GM21576 (cell line): ENCODE measurements around the gene C1orf210.

Experiments
- ATAC-seq: cut with Tn5 transposase; IDR thresholded peaks from one replicate; pipeline ENCODE4 v1.9.1; 2021; ENCODE audit warnings: mild to moderate bottlenecking, moderate library complexity; ENCODE audit not compliant: unreplicated experiment

The C1orf210 gene

DNA sequence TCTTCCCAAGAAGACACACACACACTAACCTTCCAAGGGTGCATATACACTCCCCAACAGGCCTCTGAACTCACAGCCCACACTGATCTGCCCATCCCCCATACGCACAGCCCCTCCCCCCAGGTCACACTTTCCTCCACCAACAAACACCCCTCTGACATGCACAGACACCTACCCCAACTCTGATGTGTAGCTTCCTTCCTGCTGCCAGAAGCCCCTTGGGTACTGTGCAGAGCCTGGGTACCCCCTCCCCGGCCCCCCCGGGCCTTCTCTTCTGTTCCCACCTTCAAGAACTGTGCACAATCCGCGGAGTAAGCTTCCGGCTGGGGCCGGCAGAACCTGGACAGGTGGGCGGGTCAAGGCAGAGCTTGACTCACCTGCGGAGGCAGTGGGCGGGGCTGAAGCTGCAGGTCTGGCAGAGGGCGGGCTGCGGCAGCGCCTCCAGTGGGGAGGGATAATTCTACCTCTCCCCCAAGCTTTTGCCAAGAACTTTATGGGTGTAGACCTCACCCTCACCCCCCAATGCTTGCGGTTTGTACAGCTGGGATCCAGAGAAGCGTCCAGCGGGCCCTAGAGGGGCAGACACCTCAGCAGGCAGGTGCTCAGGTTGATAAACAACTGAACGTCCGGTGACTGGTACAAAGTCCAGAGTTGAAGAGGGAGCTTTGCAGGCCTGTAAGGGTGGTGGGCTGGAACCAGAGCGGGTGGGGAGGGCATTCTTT, at the start of gene C1orf210:
Gene C1orf210, minus strand, starts transcription at position 313 of the 722 bp plus-strand sequence. CDS start 2,311 bp downstream, outside the sequence.
- no peak for ATAC-seq

DNA sequence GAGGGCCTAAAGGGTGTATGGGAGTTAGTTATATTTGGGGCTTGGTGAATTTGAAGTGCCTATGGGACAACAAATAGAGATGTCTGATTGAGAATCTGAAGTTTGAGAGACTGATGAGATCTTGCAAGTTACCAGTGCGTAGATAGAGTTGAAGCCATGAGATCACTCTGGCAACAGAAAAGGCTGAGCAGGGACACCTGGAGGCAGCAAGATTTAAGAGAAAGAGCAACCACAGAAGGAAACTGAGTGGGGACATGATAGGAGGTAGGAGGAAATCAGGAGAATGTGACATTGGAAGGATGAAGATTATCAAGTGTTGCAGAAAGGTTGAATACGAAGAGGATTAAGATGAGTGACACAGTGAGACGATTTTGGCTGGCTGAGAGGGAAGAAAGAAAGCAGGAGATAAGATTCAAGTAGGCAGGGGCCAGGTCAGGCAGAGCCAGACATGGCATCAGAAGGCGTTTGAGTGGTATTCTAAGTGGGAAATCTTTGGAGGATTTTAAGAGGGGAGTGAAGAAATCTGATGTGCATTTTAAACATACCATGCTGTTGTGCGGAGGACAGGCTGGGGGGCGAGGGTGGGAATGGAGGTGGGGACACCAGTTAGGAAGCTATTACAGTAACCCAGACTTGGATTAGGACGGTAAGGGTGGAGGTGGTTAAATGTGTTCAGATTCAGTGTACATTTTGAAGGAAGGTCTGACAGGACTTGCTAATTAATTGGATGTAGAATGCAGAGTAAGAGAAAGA, 49.2 kb upstream of the C1orf210 start:
- ATAC-seq, result no peak

DNA sequence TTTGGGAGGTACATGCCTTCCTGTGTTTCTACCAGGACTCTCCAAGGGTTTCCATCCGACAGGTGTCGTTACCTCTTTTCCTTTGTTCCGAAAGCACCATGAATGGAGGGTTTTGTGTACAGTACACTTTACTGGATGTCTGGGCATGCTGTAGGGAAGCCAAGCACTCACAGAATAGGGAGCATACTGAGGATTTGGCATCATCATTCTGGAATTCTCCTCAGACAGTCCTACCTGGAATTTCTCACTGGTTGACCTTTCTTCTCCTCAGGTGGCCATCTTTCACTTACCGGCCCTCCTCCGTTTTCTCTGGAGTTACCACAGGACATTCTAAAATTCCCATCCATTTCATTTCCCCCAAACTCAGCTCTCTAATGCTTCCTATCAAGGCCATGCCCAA, 46.3 kb upstream of the C1orf210 start:
- no peak for ATAC-seq

DNA sequence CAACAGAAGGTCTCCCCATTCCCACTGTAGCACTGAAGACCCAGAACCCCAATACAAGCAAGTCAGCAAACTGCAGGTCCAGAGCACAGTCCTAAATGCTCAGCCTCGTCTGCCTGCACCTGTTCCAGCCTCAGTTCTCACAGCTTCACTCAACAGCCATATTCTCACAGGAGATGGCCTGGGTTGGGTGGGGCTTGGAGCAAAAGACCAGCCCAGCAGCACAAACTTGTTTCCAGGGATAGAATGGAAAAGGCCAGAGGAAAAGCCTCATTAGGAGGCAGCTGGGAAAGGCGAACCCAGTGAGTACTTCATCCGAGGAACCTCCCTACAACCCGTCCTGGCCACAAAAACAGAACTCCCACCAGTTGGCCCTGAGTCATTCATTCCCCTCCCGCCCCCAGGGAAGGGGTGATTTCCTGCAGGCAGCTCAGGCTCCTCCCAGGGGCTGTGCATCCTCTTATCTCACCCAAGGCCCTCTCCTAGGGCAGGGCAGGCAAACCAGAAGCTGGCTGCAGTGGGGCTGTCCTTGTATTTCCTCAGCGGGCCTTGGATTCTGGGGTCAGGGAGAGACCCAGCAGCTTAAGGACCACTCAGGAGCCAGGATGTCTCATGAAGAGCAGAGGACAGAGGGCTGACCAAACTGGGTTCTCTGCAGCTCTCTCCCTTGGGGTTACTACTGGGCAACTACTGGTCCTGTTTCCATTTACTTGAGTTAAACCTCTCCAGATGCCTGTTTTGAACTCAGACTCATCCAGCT, 44.8 kb upstream of the C1orf210 start:
- ATAC-seq, result no peak

DNA sequence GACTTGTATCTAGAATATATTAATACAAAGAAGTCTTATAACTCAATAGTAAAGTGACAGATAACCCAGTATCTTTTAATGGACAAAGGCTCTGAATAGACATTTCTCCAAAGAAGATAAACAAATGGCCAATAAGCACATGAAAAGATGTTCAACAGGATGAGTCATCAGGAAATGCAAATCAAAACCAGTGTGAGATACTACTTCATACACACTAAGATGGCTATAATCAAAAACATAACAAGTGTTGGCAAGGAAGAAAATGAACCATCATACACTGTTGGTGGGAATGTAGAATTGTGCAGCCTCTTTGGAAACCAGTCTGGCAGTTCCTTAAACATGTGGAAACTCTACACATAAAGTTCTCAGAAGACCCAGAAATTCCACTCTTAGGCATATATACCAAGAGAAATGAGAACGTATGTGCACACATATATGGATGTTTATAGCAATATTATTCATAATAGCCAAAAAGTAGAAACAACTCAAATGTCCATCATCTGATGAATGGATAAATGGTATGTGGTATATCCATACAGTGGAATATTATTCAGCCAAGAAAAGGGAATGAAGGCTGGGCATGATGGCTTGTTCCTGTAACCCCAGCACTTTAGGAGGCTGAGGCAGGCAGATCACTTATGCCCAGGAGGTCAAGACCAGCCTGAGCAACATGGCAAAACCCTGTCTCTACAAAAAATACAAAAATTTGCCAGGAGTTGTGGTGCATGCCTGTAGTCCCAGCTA, 42.3 kb upstream of the C1orf210 start:
- ATAC-seq, result no peak

DNA sequence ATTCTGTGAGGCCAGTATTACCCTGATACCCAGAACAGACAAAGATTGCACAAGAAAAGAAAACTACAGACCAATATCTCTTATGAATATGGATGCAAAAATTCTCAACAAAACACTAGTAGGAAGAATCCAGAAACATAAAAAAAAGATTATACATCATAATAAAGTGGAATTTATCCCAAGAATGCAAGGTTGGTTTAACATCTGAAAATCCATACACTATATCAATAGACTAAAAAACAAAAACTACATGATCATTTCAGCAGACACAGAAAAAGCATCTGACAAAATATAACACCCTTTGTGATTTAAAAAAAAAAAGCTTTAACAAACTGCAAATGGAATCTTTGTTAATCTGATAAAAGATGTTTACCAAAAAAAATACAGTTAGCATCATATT, 40.0 kb upstream of the C1orf210 start:
- no peak for ATAC-seq

DNA sequence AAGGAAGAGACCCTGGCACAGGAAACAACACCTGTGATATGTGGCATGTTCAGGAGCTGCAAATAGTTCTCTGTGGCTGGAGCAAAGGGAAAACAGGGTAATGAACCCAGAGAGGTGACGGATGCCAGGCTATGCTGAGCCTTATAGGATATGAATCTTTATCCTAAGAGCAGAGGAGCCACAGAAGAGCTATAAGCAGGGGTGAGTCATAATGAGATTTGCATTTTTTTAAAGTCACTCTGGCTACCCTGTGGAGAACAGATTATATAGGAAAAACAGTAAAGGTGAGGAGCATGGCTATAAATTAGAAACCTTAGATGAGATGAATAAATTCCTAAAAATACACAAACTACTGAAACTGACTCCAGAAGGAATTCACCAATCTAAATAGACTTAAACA, 39.4 kb upstream of the C1orf210 start:
- no peak for ATAC-seq

DNA sequence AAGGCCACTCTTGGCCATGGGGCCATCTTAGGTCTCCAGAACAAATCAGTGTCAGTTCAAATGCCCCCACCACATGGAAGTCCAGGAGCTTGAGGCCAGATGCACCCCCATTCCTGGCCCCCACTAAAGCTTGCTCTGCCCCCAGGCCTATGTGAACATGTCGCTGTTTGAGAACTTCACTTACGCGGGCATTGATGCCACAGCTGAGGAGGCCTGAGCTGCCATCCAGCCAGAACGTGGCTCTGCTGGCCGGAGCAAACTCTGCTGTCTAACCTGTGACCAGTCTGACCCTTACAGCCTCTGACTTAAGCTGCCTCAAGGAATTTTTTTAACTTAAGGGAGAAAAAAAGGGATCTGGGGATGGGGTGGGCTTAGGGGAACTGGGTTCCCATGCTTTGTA, 37.1 kb upstream of the C1orf210 start:
- no peak for ATAC-seq

DNA sequence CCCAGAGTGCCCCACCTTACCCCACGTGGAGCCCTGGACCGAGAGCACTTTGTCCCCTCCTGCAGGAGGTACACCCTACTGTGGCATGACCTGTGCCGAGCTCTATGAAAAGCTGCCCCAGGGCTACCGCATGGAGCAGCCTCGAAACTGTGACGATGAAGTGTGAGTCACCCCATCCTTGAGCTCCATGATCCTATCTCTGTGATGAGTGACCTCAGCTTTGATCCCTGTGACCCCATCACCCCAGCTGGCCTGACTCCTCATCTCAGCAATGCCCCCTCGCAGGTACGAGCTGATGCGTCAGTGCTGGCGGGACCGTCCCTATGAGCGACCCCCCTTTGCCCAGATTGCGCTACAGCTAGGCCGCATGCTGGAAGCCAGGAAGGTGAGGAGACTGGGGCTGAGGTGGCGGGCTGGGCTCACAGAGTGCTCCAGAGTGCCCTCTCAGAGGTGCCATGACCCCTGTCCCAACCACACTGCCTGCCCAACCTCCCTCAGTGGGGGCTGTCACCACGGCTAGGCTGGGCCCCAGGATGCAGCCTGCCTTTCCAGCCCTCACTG, 36.0 kb upstream of the C1orf210 start:
- ATAC-seq, result no peak

DNA sequence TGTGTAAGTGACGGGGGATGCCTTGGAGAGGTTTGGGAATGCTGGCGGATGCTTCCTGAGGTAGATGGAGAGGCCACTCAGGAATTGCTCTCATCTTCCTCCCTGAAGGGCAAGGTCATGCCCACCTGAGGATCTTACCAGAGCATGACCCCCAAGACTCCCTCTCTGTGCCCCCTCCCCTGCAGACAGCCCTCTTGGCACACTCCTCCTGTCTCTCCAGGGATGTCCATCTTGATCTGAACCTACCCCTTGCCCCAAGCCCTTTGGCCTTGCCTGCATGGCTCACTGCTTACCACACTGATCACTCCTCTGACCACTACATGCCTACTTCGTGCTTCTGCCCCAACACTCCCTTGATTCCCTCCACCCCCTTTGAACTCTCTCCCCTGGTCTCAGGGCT, 34.4 kb upstream of the C1orf210 start:
- no peak for ATAC-seq

DNA sequence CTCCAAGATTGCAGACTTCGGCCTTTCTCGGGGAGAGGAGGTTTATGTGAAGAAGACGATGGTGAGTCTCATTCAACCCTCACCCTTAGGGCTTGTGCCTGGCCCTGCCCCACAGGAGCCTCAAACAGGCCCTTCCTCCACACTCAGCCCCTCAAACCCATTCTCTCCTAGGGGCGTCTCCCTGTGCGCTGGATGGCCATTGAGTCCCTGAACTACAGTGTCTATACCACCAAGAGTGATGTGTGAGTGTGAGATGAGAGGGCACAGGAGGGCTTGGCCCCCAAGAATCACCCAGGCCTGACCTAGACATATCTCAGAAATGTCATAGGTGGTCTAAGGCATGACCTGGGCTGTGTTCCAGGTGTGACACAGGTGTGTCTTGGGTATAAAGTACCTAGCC, 33.9 kb upstream of the C1orf210 start:
- ATAC-seq, result no peak

DNA sequence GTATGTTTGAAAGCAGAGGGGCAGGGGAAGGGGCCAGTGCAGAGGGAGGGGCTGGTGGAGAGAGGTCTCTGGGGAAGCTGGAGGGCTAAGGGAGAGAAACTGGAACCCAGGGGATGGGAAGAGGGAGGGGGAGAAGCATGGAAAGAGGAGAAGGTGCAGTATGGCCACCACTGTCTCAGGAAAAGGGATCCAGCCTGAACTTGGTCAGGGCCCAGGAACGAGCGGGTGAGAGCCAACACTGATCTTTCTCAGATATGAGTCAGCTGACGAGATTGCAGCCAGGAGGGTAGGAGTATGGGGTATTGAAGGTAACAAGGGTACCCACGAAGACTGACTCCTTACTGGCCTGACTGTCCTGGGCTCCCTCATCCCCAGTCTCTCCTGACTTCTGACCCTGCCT, 33.5 kb upstream of the C1orf210 start:
- no peak for ATAC-seq

DNA sequence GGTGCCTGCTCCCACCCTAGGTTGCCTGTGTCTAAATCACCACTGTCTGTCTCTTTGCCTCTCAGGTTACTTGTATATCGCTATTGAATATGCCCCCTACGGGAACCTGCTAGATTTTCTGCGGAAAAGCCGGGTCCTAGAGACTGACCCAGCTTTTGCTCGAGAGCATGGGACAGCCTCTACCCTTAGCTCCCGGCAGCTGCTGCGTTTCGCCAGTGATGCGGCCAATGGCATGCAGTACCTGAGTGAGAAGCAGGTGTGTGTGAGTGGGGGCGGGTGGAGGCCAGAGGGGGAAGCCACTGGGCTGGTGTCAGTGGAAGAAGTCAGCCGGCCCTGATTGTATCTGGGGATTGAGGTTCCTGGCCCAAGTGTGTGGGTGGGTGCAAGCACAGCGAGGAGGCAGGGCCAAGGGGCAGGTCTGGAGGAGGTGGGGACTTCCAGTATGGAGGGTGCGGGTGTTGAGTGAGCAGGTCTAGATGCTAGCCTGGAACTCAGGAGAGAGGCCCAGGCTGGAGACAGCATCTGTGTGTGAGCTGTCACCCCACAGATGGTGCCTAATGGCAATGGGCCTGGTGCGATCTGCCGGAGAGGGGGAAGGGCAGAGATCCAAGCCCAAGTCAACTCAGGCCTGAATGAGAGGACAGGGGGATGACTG, 32.6 kb upstream of the C1orf210 start:
- ATAC-seq, result no peak

DNA sequence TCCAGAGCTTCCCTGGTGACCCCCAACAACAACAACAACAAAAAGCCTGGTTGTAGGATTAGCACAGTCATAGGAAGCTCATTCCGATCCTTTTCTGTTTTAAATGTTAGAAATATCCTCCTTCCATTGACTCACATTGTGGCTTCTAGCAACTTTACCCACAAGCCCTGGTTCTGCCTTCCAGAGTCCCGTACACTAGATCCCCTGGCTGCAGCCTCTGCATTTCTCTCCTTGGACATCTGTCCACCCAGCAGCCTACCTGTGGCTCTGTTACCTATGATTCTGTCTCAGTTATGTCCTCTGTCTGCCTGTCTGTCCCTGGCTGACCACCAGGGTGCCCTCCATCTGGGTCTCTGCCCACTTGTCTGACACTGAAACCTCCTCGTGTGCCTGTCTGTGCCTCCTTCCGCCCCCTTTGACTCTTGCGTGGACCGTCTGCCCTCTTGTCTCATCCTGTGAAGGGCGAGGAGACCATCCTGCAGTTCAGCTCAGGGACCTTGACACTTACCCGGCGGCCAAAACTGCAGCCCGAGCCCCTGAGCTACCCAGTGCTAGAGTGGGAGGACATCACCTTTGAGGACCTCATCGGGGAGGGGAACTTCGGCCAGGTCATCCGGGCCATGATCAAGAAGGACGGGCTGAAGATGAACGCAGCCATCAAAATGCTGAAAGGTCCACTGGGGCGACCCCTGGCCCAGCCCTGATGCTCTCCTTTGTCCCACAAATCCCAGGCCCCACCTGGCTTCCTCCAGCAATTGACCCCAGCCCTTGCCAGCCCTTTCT, 31.5 kb upstream of the C1orf210 start:
- ATAC-seq, result no peak

DNA sequence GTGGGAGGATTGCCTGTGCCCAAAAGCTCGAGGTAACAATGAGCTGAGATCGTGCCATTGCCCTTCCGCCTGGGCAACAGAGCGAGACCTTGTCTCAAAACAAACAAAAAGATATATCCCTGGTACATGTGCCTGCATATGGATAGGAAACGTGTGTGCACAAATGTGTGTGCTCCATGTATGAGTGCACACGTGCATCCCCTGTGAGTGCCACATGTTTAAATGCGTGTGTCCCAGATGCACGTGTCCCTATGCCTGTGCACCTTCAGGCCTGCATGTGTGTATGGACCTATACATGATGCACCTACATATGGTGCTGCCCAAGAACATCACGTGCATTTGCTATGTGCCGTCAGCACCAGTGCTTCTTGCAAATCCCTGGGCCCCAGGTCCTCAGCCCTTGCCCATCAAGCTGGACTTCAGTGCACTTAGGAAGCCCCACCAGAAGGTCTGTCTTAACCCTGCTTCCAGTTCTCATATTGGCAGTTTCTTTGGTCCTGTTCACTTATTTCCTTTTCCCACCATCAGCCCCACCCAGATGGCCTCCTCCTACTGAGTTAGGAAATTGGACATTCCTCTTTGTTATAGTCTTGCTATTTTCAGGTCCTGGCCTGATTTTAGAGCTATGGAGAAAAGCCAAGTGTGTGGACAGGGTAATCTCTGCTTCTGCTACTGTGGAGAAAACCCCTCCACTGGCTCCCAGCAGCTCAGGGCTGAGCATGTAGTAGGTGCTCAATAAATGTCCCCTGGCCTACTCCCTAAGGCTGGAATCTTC, 30.8 kb upstream of the C1orf210 start:
- ATAC-seq, result no peak

DNA sequence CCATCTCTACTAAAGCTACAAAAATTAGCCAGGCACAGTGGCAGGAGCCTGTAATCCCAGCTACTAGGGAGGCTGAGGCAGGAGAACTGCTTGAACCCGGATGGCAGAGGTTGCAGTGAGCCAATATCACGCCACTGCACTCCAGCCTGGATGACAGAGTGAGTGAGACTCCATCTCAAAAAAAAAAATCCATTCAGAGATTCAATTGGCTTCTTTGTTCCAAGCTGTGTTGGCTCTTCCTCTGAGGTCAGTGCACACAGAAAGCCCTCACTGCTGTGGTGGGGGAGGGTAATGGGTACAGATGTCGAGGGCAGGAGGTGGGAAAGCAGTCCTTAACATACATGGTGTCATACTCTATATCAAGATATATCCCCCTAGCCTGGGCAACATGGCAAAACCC, 30.1 kb upstream of the C1orf210 start:
- ATAC-seq, result no peak

DNA sequence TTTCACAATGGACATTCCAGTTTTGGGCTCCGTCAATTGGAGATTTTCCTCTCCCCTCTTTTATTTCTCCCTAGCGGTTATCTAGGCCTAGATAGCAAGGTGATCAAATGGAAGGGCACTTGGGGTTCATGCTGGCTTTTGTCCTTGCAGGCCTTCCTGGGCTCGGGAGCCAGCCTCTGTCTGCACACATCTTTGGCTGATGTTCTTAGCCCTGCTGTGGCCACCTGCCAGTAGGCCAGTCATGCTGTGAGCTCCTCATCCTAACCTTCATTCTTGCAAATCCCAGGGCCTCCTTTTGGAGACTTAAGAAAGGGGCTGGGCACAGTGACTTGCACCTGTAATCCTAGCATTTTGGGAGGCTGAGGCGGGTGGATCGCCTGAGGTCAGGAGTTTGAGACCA, 28.9 kb upstream of the C1orf210 start:
- ATAC-seq, result no peak

DNA sequence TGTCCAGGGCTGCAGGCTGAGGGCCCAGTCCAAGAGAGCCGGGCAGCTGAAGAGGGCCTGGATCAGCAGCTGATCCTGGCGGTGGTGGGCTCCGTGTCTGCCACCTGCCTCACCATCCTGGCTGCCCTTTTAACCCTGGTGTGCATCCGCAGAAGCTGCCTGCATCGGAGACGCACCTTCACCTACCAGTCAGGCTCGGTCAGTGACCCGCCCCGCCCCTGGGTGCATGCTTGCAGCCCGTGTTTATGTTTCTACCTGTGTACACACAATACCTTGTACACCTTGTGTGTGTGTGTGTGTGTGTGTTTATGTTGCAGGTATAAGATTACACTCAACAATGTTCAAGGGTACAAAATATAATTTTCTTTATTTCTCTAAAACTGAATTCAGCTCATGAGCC, 28.4 kb upstream of the C1orf210 start:
- no peak for ATAC-seq
